Measurements from ENCODE around the gene SLC2A8.

DNA sequence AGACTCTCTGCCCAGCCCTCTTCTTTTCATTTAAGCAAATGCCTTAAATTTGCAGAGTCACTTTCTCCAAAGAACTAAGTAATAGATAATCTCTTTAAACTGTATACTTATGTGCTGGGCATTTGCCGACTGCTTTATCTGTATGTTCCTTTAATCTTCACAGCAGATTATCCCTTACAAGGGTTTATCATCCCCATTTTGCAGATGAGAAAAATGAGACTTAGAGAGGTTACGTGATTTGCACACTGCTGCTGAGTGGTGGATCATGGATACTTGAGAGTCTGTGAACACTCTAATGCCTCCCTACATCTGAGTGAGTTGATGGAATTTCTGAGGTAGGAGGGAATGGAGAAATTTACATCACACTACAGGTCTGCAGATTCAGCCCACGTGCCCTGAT, 31.4 kb downstream of the SLC2A8 start:
- no peak for TF ChIP-seq CTCF (IDR thresholded peaks at IDR 0.05; ENCODE audit: low read length)
- TF ChIP-seq EZH2 (optimal IDR thresholded peaks at IDR 0.05; ENCODE audit: low read depth, low read length) = no peak
- no peak for TF ChIP-seq EZH2phosphoT487 (IDR thresholded peaks at IDR 0.05; ENCODE audit: low read length)

Measured in MM.1S (cell line).